ENCODE data around the gene SLC2A13.
"Not testable (repeated sequence)": the region's sequence is repeated elsewhere in the genome, so short reads cannot be mapped to it uniquely, and the experiment has no call there.

Gene SLC2A13

GRCh38 chr12:39923364-39923763 is 182.5 kb downstream of the SLC2A13 start:
- DNase-seq (ENCODE audit: low spot score): no peak

- DNase-seq (ENCODE audit: low spot score): not testable (repeated sequence)
Measured at GRCh38 chr12:39922598-39922997, 183.3 kb downstream of the SLC2A13 start.

- no peak for DNase-seq (ENCODE audit: low spot score)
Measured at GRCh38 chr12:39920647-39921046, 185.2 kb downstream of the SLC2A13 start.

GRCh38 chr12:39920222-39920621 is 185.7 kb downstream of the SLC2A13 start:
- no peak for DNase-seq (ENCODE audit: low spot score)

GRCh38 chr12:39919790-39920189 is 186.1 kb downstream of the SLC2A13 start:
- no peak for DNase-seq (ENCODE audit: low spot score)

GRCh38 chr12:39915249-39915648 is 190.6 kb downstream of the SLC2A13 start:
- no peak for DNase-seq (ENCODE audit: low spot score)

DNA sequence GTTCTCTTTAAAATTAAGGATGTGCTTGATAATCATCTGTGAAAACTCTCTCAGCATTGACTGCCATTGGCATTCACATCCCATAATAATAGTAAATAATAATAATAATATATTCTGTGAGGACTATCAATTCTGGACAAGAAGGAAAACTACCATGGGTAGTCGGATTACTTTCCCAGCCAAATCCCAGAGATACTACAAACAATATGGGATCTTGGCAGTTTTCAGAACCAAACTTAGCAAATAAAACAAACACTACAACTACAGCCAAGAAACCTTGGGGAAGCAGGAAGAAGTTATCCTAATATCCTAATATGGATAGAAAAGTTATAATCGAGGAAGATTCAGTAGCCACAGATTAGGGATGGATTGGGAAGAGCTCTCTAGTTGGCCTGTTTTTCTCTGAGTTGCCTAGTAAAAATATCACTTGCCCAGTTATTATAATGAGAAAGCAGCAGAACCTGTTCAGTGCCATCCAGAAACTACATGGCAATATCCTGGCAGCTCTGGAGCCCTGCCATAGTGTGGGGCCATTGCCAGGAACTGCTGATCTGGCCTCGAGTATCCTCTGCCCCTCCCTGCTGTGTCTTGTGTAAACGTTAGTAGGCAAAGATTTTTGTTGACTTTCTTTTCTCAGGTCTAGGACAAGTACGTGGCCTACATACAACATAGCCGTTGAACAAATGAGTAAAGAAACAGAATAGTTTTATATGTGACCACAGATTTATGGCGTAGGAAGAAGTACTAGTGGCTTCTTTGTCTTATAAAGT is 193.5 kb downstream of the SLC2A13 start:
- DNase-seq (ENCODE audit: low spot score): no peak

DNA sequence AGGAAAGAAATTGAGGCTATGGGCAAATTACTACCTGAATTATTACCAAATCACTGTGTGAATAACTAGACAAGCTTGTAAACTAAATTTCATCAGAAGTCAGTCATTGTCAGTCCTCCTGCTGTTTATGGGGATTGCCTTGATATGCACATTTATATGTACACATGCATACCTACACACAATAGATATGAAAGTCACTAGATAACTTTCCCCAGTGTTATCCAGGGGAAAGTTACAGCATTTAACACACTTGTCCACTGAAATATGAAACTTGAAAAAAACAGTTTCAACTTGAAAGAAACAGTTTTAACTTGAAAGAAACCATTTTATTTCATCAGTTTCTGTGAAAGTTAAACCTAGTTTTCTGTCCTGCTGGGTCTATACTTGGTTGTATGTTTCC is 199.6 kb downstream of the SLC2A13 start:
- DNase-seq (ENCODE audit: low spot score): no peak

- no peak for DNase-seq (ENCODE audit: low spot score)
Measured at GRCh38 chr12:39905152-39905551, 200.7 kb downstream of the SLC2A13 start.

DNA sequence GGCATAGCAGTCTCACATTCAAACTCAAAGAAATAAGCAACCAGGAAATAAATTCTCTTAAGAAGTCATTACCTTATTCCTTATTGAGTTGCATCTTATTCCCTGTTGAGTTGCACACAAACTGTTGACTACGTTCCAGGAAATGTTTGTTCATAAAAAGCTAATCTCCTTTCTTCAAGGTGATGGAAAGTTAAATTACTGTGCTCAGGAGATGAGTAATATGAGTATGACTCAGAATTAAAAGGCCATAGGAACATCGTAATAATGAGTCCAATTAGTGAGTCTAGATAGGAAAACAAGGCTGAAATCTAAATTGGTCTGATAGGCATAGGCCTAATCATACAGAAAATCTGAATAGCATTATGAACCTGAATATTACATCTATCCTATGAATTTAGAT is 203.1 kb downstream of the SLC2A13 start:
- DNase-seq (ENCODE audit: low spot score): no peak

GRCh38 chr12:39897315-39897714 is 208.6 kb downstream of the SLC2A13 start:
- DNase-seq (ENCODE audit: low spot score): no peak

DNA sequence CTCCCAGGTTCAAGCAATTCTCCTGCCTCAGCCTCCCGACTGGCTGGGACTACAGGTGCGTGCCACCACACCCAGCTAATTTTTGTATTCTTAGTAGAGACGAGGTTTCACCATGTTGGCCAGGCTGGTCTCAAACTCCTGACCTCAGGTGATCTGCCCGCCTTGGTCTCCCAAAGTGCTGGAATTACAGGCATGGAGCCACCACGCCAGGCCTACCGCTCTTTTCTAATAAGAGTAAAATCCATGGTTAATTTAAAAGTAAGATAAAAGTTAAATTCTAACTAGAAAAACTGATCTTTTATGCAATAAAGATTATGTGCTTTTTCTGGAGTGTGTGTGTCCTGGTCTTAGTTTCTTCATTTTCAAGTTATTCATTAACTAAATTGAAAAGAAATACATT is 212.5 kb downstream of the SLC2A13 start:
- DNase-seq (ENCODE audit: low spot score): not testable (repeated sequence)

DNA sequence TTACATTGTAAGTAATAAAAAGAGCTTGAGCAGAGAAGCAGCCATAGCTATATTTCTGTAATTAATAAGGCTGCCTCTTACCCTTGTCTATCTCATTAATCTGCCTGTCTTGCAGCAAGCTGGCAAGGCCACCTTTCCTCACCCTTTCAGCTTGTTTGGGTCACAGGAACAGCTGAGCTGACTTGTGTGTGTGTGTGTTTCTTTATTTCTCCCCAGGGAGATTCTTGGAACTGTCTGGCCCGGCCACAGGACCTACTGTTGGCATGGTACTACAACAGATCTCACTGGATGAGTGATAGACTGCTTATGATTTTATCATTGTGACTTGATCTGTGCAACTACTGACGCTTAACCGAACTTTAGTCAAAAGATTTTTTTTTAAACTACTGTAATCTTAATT is 213.7 kb downstream of the SLC2A13 start:
- DNase-seq (ENCODE audit: low spot score): no peak

DNA sequence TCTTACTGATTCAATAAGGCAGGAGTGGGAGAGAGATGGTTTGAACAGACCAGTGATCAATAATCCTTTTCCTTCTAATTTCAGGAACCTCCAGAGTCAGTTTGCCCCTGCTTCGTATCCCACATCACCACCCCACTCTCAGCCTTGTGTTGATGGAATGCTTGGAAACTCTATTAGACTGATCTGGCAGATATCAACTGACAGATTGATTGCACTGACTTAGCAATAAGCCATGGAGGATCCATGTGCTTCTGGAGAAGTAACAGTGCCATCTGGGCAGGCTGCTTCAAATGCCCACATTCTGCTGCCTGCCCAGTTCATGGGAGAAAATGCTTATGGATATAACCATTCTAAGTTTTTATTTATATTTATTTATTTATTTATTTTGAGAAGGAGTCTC is 218.0 kb downstream of the SLC2A13 start:
- no peak for DNase-seq (ENCODE audit: low spot score)

GRCh38 chr12:39886106-39886505 is 219.8 kb downstream of the SLC2A13 start:
- no peak for DNase-seq (ENCODE audit: low spot score)

DNA sequence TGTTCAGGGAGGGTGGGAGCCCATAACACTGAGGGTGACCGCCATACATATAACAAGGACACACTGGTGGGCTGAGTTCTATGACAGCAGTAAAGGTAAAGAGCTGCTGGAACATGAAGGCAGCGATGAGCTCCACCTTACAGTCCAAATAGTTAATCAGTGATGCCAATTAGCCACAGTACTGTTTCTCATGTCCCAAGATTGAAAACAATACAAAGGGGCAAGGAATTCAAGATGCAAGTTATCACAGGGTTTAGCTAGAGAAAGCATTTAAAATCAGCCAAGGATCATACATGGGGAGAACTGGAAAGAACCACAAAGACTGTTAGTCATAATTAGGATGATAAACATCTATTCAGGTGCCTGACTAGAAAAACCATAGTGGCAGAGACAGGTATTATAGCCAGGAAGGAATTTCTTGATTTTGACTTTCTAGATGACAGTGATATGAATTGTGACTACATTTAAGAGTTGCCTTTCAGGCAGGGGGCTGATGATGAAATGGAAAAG is 221.2 kb downstream of the SLC2A13 start:
- no peak for DNase-seq (ENCODE audit: low spot score)

DNA sequence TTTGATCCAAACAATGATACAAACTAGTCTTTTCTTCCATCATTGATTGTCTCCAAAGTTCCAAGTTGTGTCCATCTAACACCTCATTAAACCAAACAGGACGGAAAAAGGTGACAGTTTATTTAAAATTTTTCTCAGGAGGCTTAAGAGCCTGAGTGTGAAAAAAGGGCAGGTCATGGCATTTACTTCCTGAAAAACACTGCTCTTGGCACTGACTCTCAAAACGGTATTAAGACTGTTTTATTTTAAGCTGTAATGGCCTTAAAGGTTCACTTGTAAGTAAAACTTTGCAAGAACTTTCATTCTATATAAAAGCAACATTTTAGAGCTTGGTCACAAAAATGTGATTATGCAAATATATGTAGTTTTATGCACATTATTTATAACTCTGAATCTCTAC is 222.5 kb downstream of the SLC2A13 start:
- DNase-seq (ENCODE audit: low spot score): no peak

GRCh38 chr12:39878753-39879152 is 227.1 kb downstream of the SLC2A13 start:
- DNase-seq (ENCODE audit: low spot score): no peak

DNA sequence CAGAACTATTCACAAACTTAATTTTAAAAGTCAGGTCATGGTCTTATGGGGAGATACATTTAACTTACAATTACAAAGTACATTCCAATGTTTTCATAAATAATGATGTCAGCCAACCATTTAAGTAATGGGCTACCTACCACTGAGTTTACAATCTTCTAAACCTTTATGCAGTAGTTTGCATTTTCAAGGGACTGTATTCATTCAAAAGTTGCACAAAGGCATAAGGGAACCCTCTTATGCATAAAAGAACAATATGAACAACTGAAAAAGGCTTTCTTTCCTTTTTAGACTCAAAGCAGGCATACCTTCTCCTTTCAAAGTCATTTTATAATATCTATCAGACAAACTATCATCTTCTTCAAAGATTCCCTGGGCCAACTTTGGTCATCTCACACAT is 230.2 kb downstream of the SLC2A13 start:
- DNase-seq (ENCODE audit: low spot score): no peak

GRCh38 chr12:39874785-39875184 is 231.1 kb downstream of the SLC2A13 start:
- no peak for DNase-seq (ENCODE audit: low spot score)

- no peak for DNase-seq (ENCODE audit: low spot score)
Measured at GRCh38 chr12:39873065-39873464, 232.8 kb downstream of the SLC2A13 start.

GRCh38 chr12:39872425-39872824 is 233.5 kb downstream of the SLC2A13 start:
- DNase-seq (ENCODE audit: low spot score): no peak

DNA sequence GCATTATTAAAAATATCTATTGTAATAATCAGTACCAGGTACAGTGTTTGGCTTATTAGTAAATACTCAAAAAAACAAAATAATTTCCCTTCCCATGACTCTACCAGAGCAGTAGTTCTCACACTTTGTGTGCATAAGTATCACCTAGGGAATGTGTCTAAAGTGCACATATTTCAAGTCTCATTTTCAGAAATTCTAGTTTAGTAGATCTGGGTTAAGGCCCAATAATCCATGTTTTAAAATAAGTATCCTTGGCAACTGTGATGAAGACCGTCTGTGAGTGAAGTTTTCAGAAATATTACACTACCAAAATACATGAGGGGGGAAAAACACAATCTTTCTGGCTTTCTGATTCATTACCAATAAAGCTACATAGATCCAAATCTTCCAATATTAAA is 237.6 kb downstream of the SLC2A13 start:
- DNase-seq (ENCODE audit: low spot score): no peak

Data from iPS-NIHi11 (cell line).